Keratinocyte (primary cell): ENCODE results near the gene SOCS1. TPM values are rescaled to one million over a fixed set of nuclear protein-coding genes. Genes with fewer than 3 reads are reported as not detected.

Experiments used
- DNase-seq: peaks from one replicate; pipeline ENCODE4 v3.0.0-alpha.2; 2011; ENCODE audit warnings: low read depth, missing footprints, low spot score
- FAIRE-seq: peaks from 2 replicates; lab custom pipeline; 2011; peaks lifted over from hg19 to GRCh38; lab: Jason Lieb, UNC
- H2AFZ ChIP-seq: 2 replicates; pipeline ENCODE4 v1.6.0; 2012; ENCODE audit warnings: low read length, control low read depth, inconsistent platforms; ENCODE audit not compliant: control insufficient read depth
- H3K27ac ChIP-seq: 2 replicates; pipeline ENCODE4 v1.5.1; 2011; ENCODE audit warnings: low read length; ENCODE audit not compliant: control insufficient read depth, insufficient read depth
- H3K27me3 ChIP-seq: 3 replicates; pipeline ENCODE4 v1.6.0; 2011; ENCODE audit warnings: low read length; ENCODE audit not compliant: control insufficient read depth, insufficient read depth; ENCODE audit errors: extremely low read depth
- H3K36me3 ChIP-seq, 2 experiments: 2 replicates in 1 of 2; 3 replicates in 1 of 2; pipeline ENCODE4 v1.5.1; 2011; ENCODE audit warnings: low read length in 2 of 2, mild to moderate bottlenecking in 1 of 2; ENCODE audit not compliant: control insufficient read depth in 2 of 2, insufficient read depth in 2 of 2; ENCODE audit errors: extremely low read depth in 1 of 2
- H3K4me1 ChIP-seq: 3 replicates; pipeline ENCODE4 v1.5.1; 2011; ENCODE audit warnings: low read length; ENCODE audit not compliant: control insufficient read depth, insufficient read depth; ENCODE audit errors: extremely low read depth
- H3K4me2 ChIP-seq: 3 replicates; pipeline ENCODE4 v1.6.0; 2011; ENCODE audit warnings: low read depth, low read length; ENCODE audit not compliant: control insufficient read depth, insufficient read depth; ENCODE audit errors: extremely low read depth
- H3K4me3 ChIP-seq, 3 experiments: fragments of 200-600 bp in 1 of 3; sonication (generic) in 1 of 3; 2 replicates in 2 of 3; 3 replicates in 1 of 3; pipeline ENCODE4 v1.5.1; 2011 to 2016; ENCODE audit warnings: low read length in 3 of 3, mild to moderate bottlenecking in 3 of 3, control low read depth in 2 of 3, inconsistent platforms in 1 of 3, low read depth in 1 of 3, mixed read lengths in 1 of 3, mixed run types in 1 of 3, moderate library complexity in 1 of 3; ENCODE audit not compliant: control insufficient read depth in 2 of 3, insufficient read depth in 2 of 3; ENCODE audit errors: extremely low read depth in 1 of 3
- H3K79me2 ChIP-seq: 2 replicates; pipeline ENCODE4 v1.6.0; 2012; ENCODE audit warnings: low read length; ENCODE audit not compliant: control insufficient read depth, insufficient read depth
- H3K9ac ChIP-seq: 3 replicates; pipeline ENCODE4 v1.6.0; 2011; ENCODE audit warnings: low read length; ENCODE audit not compliant: control insufficient read depth, insufficient read depth; ENCODE audit errors: extremely low read depth
- H3K9me1 ChIP-seq: 3 replicates; pipeline ENCODE4 v1.6.0; 2011; ENCODE audit warnings: low read length; ENCODE audit not compliant: control insufficient read depth, insufficient read depth; ENCODE audit errors: extremely low read depth
- H3K9me3 ChIP-seq: 2 replicates; pipeline ENCODE4 v1.5.1; 2012; ENCODE audit warnings: low read depth, low read length; ENCODE audit not compliant: control insufficient read depth
- H4K20me1 ChIP-seq: 3 replicates; pipeline ENCODE4 v1.6.0; 2011; ENCODE audit warnings: low read length; ENCODE audit not compliant: control insufficient read depth, insufficient read depth; ENCODE audit errors: extremely low read depth
- EZH2 ChIP-seq: IDR thresholded peaks from one replicate; pipeline ENCODE4 v1.6.1; 2012; ENCODE audit warnings: inconsistent platforms, mild to moderate bottlenecking, low read length, moderate library complexity
- dilution Hi-C: fragments of 300-500 bp; cut with MboI; formaldehyde crosslinking; loops from one replicate; pipeline ENCODE4 v1.7.0; 2020; ENCODE audit warnings: low sequenced_read_pairs; ENCODE audit not compliant: extremely low pct_ligation_motif_present
- polyA plus RNA-seq, 5 experiments: library from polyadenylated mRNA; depleted of rRNA in 3 of 5; stranded (reverse) in 3 of 5; stranded (forward) in 1 of 5; unstranded in 1 of 5; fragments of >200 nt; gene quantifications; 1 replicate in 1 of 5; 2 replicates in 3 of 5; 3 replicates in 1 of 5; pipeline versions ENCODE4 v1.2.1 to v1.2.3, GENCODE V29; 2011 to 2012; ENCODE audit warnings: missing spikeins in 2 of 5, low read depth in 1 of 5, low replicate concordance in 1 of 5
- TF ChIP-seq, protein P1 (sequence below), 3 experiments: IDR thresholded peaks in 1 of 3; conservative IDR thresholded peaks in 1 of 3; optimal IDR thresholded peaks in 1 of 3; 2 replicates in 2 of 3; 3 replicates in 1 of 3; pipeline versions ENCODE3 to v1.5.1; 2011; ENCODE audit warnings: low read length in 3 of 3, mild to moderate bottlenecking in 3 of 3, moderate library complexity in 2 of 3, control low read depth in 1 of 3, inconsistent platforms in 1 of 3; ENCODE audit not compliant: insufficient read depth in 2 of 3; ENCODE audit errors: extremely low read depth in 1 of 3

Gene SOCS1
- polyA plus RNA-seq, 1 donor (not counting 4 experiments of a cell fraction or from before 2014, with no cell fraction given): 0.98 TPM

DNA sequence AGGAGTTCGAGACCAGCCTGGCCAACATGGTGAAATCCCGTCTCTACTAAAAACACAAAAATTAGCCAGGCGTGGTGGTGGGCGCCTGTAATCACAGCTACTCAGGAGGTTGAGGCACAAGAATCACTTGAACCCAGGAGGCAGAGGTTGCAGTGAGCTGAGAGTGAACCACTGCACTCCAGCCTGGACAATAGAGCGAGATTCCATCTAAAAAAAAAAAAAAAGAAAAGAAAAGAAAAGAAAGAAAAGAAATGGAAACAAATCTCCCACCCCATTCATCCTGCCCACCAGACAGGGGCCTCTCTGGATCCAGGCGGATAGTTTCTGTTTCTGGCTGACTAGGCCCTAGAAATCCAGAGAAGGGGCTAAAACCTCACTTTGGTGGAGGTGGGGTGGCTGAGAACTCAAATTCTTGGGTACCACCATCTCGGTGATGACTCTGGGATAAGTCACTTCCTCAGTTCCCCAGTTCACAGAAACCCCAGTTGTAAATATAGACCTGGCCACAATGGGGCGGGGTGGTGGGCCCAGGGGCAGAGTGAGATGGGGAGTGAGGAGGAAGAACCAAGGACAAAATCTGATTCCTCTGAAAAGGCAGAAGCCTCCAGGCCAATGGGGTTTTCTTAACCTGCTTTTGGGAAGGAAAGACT is 22.2 kb downstream of the SOCS1 start:
- no peak overlapping the region for H3K9ac ChIP-seq
- no peak overlapping the region for H3K4me3 ChIP-seq
- no peaks in the 10 kb centered on the region for H4K20me1 ChIP-seq
- H3K79me2 ChIP-seq: no peaks in the 10 kb centered on the region
- FAIRE-seq: no peak
- H3K9me1 ChIP-seq: no peaks in the 10 kb centered on the region
- TF ChIP-seq, protein P1, sequence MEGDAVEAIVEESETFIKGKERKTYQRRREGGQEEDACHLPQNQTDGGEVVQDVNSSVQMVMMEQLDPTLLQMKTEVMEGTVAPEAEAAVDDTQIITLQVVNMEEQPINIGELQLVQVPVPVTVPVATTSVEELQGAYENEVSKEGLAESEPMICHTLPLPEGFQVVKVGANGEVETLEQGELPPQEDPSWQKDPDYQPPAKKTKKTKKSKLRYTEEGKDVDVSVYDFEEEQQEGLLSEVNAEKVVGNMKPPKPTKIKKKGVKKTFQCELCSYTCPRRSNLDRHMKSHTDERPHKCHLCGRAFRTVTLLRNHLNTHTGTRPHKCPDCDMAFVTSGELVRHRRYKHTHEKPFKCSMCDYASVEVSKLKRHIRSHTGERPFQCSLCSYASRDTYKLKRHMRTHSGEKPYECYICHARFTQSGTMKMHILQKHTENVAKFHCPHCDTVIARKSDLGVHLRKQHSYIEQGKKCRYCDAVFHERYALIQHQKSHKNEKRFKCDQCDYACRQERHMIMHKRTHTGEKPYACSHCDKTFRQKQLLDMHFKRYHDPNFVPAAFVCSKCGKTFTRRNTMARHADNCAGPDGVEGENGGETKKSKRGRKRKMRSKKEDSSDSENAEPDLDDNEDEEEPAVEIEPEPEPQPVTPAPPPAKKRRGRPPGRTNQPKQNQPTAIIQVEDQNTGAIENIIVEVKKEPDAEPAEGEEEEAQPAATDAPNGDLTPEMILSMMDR (optimal IDR thresholded peaks at IDR 0.05 in 1 of 3, IDR thresholded peaks at IDR 0.05 in 1 of 3, conservative IDR thresholded peaks at IDR 0.05 in 1 of 3; ENCODE audit: extremely low read depth in 1 of 3, insufficient read depth in 2 of 3, low read length in 3 of 3): no peak
- no peak for TF ChIP-seq EZH2
- H3K27ac ChIP-seq: no peak overlapping the region
- no peaks in the 10 kb centered on the region for H3K36me3 ChIP-seq
- no peak overlapping the region for H2AFZ ChIP-seq
- DNase-seq: no peak
- dilution Hi-C loops: no loop called here
- H3K4me2 ChIP-seq: no peak overlapping the region
- H3K27me3 ChIP-seq: no peaks in the 10 kb centered on the region
- H3K9me3 ChIP-seq: no peaks in the 10 kb centered on the region
- H3K4me1 ChIP-seq: peaks cover 4% of the 10 kb centered on the region

DNA sequence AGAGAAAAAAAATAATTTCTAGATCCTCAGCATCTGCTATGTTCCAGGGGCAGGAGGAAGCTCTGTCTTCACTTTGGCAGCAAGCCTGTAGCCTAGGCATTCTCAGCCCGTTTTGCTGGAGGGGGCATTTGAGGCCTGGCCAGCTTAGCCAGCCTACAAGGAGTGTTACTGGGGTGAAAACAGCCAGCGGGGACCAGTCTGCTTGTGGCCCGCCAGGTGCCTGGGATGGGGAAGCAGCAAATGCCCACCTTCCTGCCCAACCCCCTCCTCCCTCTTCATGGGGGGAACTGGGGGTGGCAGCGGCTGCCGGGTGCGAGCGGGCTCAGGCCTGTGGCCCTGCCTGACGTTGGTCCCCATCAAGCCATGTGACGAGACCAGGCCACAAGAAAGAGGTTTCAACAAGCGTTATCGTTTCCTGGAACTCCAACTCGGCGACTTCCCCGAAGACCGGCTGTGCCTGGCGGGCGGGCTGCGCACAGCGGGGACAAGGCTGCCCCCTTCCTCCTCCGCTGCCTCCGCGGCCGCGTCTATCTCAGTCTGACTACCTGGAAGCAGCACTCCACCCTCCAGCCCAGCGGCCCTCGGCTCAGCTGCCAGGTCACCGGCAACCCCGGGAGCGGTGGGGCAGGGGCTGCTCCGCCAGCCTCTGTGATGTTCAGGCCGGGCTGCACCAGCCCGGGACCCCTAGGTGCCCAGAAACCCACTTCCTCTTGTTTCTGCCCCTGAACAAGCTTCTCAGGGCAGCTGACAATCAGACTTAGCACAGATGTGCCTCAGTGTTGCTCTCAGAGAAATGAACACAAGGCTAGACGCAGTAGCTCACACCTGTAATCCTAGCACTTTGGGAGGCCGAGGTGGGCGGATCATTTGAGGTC is 22.9 kb downstream of the SOCS1 start:
- no peak overlapping the region for H3K27ac ChIP-seq
- FAIRE-seq: no peak
- TF ChIP-seq EZH2: no peak
- TF ChIP-seq, protein P1 (optimal IDR thresholded peaks at IDR 0.05 in 1 of 3, IDR thresholded peaks at IDR 0.05 in 1 of 3, conservative IDR thresholded peaks at IDR 0.05 in 1 of 3; ENCODE audit: extremely low read depth in 1 of 3, insufficient read depth in 2 of 3, low read length in 3 of 3): no peak

More for the DNA sequence above, 22.9 kb downstream of the SOCS1 start:
- H3K4me3 ChIP-seq: no peak overlapping the region
- H2AFZ ChIP-seq: no peak overlapping the region
- no peaks in the 10 kb centered on the region for H3K36me3 ChIP-seq
- no peak for DNase-seq
- H3K4me2 ChIP-seq: no peak overlapping the region
- no peaks in the 10 kb centered on the region for H3K79me2 ChIP-seq
- dilution Hi-C loops: no loop called here
- peaks cover 4% of the 10 kb centered on the region for H3K4me1 ChIP-seq
- no peaks in the 10 kb centered on the region for H3K9me3 ChIP-seq
- H4K20me1 ChIP-seq: no peaks in the 10 kb centered on the region
- H3K9me1 ChIP-seq: no peaks in the 10 kb centered on the region
- H3K9ac ChIP-seq: no peak overlapping the region
- no peaks in the 10 kb centered on the region for H3K27me3 ChIP-seq
